AG09319 (cell line): ENCODE results near the gene PLA2G1B.

Experiments
- DNase-seq: peaks from one replicate; pipeline ENCODE4 v3.0.0-alpha.2; 2010; ENCODE audit warnings: low read depth; ENCODE audit errors: extremely low read depth
- CTCF ChIP-seq: IDR thresholded peaks from 2 replicates; pipeline ENCODE4 v1.5.1; 2011; ENCODE audit warnings: low read depth, mild to moderate bottlenecking, inconsistent platforms, low read length, moderate library complexity

PLA2G1B gene

GRCh38 chr12:120369603-120370342 lies 42.2 kb upstream of the PLA2G1B start:
- DNase-seq: no peak
- no peak for TF ChIP-seq CTCF

DNA sequence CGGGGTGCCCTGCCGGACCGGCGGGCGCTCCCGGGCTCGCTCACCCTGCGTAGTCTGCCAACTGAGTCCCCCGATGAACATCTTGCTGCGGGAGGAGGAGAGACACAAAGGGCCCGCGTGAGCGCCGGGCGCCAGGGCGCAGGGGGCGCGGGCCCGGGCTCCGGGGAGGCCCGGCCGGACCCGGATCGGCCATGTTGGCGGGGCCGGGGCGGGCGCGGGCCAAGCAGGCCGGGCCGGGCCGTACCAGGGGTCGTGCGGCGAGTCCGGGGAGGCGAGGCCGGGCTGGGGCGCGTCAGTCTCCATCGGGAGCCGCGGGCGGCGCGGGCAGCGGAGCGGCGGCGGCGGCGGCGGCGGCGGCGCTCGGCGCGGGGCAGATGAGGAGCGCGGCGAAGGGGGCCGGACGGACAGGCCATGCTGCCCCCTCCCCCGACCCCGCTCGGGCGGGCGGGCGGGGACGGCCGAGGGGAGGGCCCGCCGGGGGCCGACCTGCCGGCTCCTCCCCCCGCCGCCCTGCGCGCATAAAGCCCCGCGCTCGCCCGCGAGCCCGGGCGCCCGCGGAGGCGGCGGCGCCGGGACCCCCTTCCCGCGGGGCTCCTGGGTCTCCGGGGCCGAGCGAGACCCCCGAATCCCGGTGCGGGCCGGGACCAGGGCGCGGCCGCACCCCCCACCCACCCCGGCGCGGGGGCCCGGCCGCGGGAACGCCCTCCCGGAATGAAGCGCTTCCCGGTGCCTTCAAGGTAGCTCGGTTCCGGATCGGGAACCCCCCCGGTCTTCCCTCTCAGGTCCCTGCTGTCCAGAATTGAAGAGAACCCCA lies 41.4 kb upstream of the PLA2G1B start, which contains the start of gene MSI1:
MSI1 (minus strand) TSS at position 376 of the 814 bp plus-strand sequence; CDS start at position 303, 73 bp downstream.
- TF ChIP-seq CTCF: no peak
- DNase-seq: no peak

DNA sequence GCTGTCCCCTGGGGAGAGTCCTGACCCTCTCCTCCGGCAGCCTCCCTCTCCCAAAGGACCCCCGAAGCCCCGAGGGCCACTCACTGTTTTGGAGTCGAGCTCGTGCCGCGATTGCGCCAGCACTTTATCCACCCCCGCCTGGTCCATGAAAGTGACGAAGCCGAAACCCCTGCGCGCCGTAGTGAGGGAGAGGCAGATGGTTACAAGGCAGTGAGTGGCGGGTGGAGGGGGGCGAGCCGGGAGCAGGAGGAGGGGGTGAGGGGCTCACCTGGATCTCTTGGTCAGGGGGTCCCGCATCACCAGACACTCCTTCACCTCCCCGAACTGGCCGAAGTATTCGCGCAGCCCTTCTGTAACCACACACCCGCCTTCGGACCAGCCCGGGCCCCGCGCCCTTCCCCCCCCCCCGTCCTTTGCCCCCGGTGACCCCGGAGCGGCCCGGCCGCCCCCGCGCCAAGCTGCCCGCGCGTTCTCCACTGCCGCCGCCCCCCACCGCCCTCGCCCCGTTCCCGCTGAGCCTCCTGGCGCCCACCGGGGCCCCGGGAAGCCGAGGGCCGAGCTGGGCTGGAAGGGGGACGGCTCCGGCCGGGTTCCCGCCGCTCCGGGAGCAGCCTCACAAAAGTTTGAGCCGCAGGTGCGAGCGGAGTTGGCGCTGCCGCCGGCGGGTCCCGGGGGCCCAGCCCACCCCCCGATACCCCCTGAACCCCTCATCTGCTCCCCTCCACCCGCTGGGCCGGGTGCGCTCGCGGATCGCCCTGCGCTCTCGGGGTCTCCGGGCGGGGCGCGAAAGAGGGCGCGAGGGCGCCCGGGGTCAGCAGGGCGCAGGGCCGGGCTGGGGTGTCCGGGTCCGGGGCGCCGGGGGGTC lies 40.6 kb upstream of the PLA2G1B start:
- TF ChIP-seq CTCF: no peak
- DNase-seq: no peak

DNA sequence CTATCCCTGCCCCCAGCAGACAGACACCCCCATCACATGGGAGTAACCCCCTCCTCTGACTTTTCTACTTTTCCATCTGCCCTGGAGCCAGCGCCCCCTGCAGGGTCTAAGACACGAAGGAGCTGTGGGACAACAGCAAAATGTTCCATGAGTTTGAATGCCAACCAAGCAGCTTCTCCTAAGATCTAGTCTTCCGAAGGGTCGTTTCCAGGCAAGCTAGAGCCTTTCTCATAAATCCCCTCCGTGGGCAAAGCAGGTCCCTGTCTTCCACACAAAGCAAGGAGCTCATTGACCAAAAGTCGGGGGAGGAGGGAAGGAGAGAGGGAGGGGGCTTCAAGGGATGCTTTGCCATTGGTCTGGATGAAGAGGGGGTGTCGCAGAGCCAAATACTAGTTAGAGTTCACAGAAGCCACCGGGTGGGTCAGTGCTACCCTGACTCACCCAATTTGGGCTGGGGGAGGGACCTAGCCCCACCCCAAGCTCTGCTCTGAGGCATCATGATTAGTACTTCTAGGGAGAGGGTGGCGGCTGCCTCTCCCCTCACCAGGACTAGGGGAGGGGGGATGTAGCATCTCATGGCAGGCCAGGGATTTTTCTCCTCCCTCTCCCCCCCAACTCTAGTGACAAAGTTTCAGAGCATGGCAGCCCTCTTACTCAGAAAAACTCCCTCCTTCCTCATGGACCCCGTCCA lies 39.8 kb upstream of the PLA2G1B start:
- DNase-seq: no peak
- peak; percentile 21 for TF ChIP-seq CTCF

DNA sequence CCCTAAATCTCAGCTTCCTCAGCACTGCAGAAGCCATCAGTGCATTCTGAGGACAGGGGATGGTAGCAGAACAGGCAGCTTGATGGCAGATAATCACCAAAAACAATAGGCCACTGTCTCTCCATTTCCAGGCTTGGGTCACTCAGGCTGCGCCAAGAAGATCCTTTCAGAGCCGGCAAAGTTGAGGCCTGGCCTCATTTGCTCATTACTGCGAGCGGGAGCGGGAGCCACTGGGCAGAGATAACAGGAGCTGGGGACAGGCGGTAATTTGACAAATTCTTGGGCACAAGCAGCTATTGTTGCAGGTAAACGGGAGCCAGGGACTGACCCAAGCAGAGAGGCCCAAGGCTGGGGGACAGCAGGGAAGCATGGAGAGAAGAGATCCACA lies 39.3 kb upstream of the PLA2G1B start:
- no peak for DNase-seq
- TF ChIP-seq CTCF: no peak

DNA sequence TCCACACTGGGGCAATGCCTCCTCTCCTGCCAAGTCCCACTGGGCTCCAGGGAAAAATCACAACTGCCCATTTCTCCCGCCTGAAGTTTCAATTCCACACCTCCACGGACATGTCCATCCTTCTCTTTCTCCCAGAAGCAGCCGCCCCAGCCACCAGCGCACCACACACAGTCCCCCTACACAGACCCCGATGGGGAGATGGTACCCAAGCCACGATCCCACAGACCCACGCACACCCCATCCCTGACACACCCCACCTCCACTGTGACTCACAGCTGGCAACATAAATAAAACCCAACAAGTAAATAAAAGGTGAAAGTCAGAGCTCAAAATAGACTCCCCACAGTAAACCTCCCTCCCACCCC lies 38.7 kb upstream of the PLA2G1B start:
- TF ChIP-seq CTCF: no peak
- DNase-seq: no peak
